Tibial nerve (tissue), 4 donors: ENCODE results near the gene ADGRE2. TPM values are rescaled to one million over a fixed set of nuclear protein-coding genes. Genes with fewer than 3 reads are reported as not detected.
"Not testable (repeated sequence)": the region's sequence is repeated elsewhere in the genome, so short reads cannot be mapped to it uniquely, and the experiment has no call there.

ENCODE experiments used
- DNase-seq, 2 donors: peaks; one replicate each; pipeline ENCODE4 v3.0.0-alpha.2; 2019; ENCODE audit warnings: low spot score in 2 of 2
- H3K27ac ChIP-seq, 4 donors: fragments of 200-600 bp; sonication (generic) in 3 of 4; one replicate each; pipeline ENCODE4 v1.5.1; 2017 to 2019; ENCODE audit warnings: mild to moderate bottlenecking in 1 of 4
- H3K27me3 ChIP-seq, 2 donors: fragments of 200-600 bp; sonication (generic) in 1 of 2; one replicate each; pipeline versions ENCODE4 v1.5.1 to v1.6.0; 2017 to 2019
- H3K36me3 ChIP-seq, 3 donors: fragments of 200-600 bp; sonication (generic); one replicate each; pipeline ENCODE4 v1.5.1; 2018 to 2019
- H3K4me1 ChIP-seq, 4 donors: fragments of 200-600 bp; sonication (generic) in 3 of 4; one replicate each; pipeline ENCODE4 v1.5.1; 2017 to 2019
- H3K4me3 ChIP-seq, 4 donors: fragments of 200-600 bp; sonication (generic) in 3 of 4; one replicate each; pipeline ENCODE4 v1.5.1; 2017 to 2019; ENCODE audit warnings: mild to moderate bottlenecking in 1 of 4, moderate library complexity in 1 of 4
- H3K9me3 ChIP-seq, 4 donors: fragments of 200-600 bp; sonication (generic) in 3 of 4; one replicate each; pipeline ENCODE4 v1.5.1; 2017 to 2019
- CTCF ChIP-seq, 5 experiments: fragments of 200-600 bp in 3 of 5; fragments of 450-650 bp in 2 of 5; sonication (generic) in 3 of 5; IDR thresholded peaks; one replicate each; pipeline ENCODE4 v1.5.1; 2016 to 2019; ENCODE audit warnings: antibody characterized with exemption in 5 of 5, mild to moderate bottlenecking in 3 of 5, moderate library complexity in 2 of 5
- EP300 ChIP-seq, 2 donors: sonication (generic); formaldehyde crosslinking; IDR thresholded peaks; one replicate each; pipeline ENCODE4 v1.6.1; 2017; ENCODE audit warnings: antibody characterized with exemption in 2 of 2, mild to moderate bottlenecking in 1 of 2
- POLR2A ChIP-seq, 2 donors: fragments of 450-650 bp; IDR thresholded peaks; one replicate each; pipeline ENCODE4 v1.6.1; 2017; ENCODE audit warnings: antibody characterized with exemption in 2 of 2, mild to moderate bottlenecking in 2 of 2, moderate library complexity in 2 of 2
- WGBS, 2 donors: methylation state at CpG; one replicate each; pipeline ENCODE4 v1.1.5; 2018; 5-methylcytosine and 5-hydroxymethylcytosine counted together
- total RNA-seq, 4 donors: library from RNA; depleted of rRNA; stranded (reverse); fragments of >200 nt; gene quantifications; one replicate each; pipeline ENCODE4 v1.1.0, GENCODE V29; 2016

ADGRE2 gene
- total RNA-seq, 4 donors from 2014 or later, result 1.3 to 6.0 (median 4.0) TPM

- H3K4me3 ChIP-seq, result no peak overlapping the region
- no peaks in the 10 kb centered on the region for H3K27me3 ChIP-seq
- no peaks in the 10 kb centered on the region for H3K36me3 ChIP-seq
- DNase-seq, result no peak
- peaks cover 0 to 27% (median 0%) of the 10 kb centered on the region in 4 donors for H3K9me3 ChIP-seq
- WGBS, 2 donors, result 65 to 81% methylated on average over 2 of the region's 2 CpGs
- TF ChIP-seq CTCF (IDR thresholded peaks at IDR 0.05) (no peak), EP300 (IDR thresholded peaks at IDR 0.05) (no peak), POLR2A (IDR thresholded peaks at IDR 0.05) (no peak)
- H3K27ac ChIP-seq, result no peak overlapping the region
- H3K4me1 ChIP-seq, result no peaks in the 10 kb centered on the region
These were observed 10.8 kb downstream of the ADGRE2 start for GRCh38 chr19:14767466-14767971.

GRCh38 chr19:14765841-14766240 is 12.5 kb downstream of the ADGRE2 start:
- 82 to 91% methylated on average over 11 to 13 of the region's 15 CpGs for WGBS, 2 donors
- not testable (repeated sequence) for H3K36me3 ChIP-seq, H3K4me3 ChIP-seq, H3K27me3 ChIP-seq, H3K27ac ChIP-seq, H3K4me1 ChIP-seq, DNase-seq
- peaks cover 0 to 42% (median 0%) of the 10 kb centered on the region in 4 donors for H3K9me3 ChIP-seq

GRCh38 chr19:14765403-14765802 is 13.0 kb downstream of the ADGRE2 start:
- not testable (repeated sequence) for H3K4me3 ChIP-seq, DNase-seq, H3K27ac ChIP-seq, H3K36me3 ChIP-seq, H3K4me1 ChIP-seq, H3K27me3 ChIP-seq
- WGBS, 2 donors, result 80 to 82% methylated on average over 14 to 15 of the region's 18 CpGs
- H3K9me3 ChIP-seq, result peaks cover 0 to 45% (median 0%) of the 10 kb centered on the region in 4 donors

- WGBS, 2 donors, result 75 to 83% methylated on average over 5 to 9 of the region's 9 CpGs
- H3K4me3 ChIP-seq, result no peak overlapping the region
- no peaks in the 10 kb centered on the region for H3K4me1 ChIP-seq
- no peaks in the 10 kb centered on the region for H3K36me3 ChIP-seq
- TF ChIP-seq POLR2A (IDR thresholded peaks at IDR 0.05) (no peak), EP300 (IDR thresholded peaks at IDR 0.05) (no peak), CTCF (IDR thresholded peaks at IDR 0.05) (no peak)
- no peak overlapping the region for H3K27ac ChIP-seq
- peaks cover 0 to 45% (median 0%) of the 10 kb centered on the region in 4 donors for H3K9me3 ChIP-seq
- H3K27me3 ChIP-seq, result no peaks in the 10 kb centered on the region
- DNase-seq, result no peak
These were observed 14.0 kb downstream of the ADGRE2 start for GRCh38 chr19:14764401-14764800.

GRCh38 chr19:14763497-14764145 is 14.7 kb downstream of the ADGRE2 start:
- Histone ChIP-seq H3K27me3 (no peaks in the 10 kb centered on the region), H3K4me3 (no peak overlapping the region), H3K4me1 (no peaks in the 10 kb centered on the region), H3K9me3 (peaks cover 0 to 45% (median 0%) of the 10 kb centered on the region in 4 donors), H3K27ac (no peak overlapping the region), H3K36me3 (no peaks in the 10 kb centered on the region)
- no peak for TF ChIP-seq POLR2A (IDR thresholded peaks at IDR 0.05)
- TF ChIP-seq EP300 (IDR thresholded peaks at IDR 0.05), result no peak
- TF ChIP-seq CTCF (IDR thresholded peaks at IDR 0.05), result no peak
- 70 to 75% methylated on average over 4 of the region's 4 CpGs for WGBS, 2 donors
- DNase-seq, result no peak

GRCh38 chr19:14762111-14762510 is 16.2 kb downstream of the ADGRE2 start:
- no peaks in the 10 kb centered on the region for H3K36me3 ChIP-seq
- peaks cover 0 to 39% (median 0%) of the 10 kb centered on the region in 4 donors for H3K9me3 ChIP-seq
- no peaks in the 10 kb centered on the region for H3K4me1 ChIP-seq
- no peak overlapping the region for H3K27ac ChIP-seq
- TF ChIP-seq POLR2A (IDR thresholded peaks at IDR 0.05), result no peak
- TF ChIP-seq CTCF (IDR thresholded peaks at IDR 0.05), result no peak
- TF ChIP-seq EP300 (IDR thresholded peaks at IDR 0.05), result no peak
- H3K27me3 ChIP-seq, result no peaks in the 10 kb centered on the region
- 79 to 91% methylated on average over 2 of the region's 2 CpGs for WGBS, 2 donors
- DNase-seq, result no peak
- H3K4me3 ChIP-seq, result no peak overlapping the region
